Neural progenitor cell (in vitro differentiated cells): ENCODE measurements around the gene NTM. TPM values are rescaled to one million over a fixed set of nuclear protein-coding genes. Genes with fewer than 3 reads are reported as not detected.

Experiments
- DNase-seq: peaks from one replicate; pipeline ENCODE4 v3.0.0-alpha.2; 2016; ENCODE audit warnings: low spot score
- H2AFZ ChIP-seq: fragments of 200-600 bp; sonication (generic); replicated peaks from 2 replicates; pipeline ENCODE4 v1.6.1; 2016; ENCODE audit warnings: antibody characterized with exemption
- H3F3A ChIP-seq: fragments of 200-600 bp; sonication (generic); 2 replicates; pipeline ENCODE4 v1.6.1; 2016; ENCODE audit warnings: antibody characterized with exemption, low read depth
- H3K27ac ChIP-seq: fragments of 200-600 bp; sonication (generic); 2 replicates; pipeline ENCODE4 v1.5.1; 2016; ENCODE audit warnings: mild to moderate bottlenecking
- H3K27me3 ChIP-seq: fragments of 200-600 bp; sonication (generic); 2 replicates; pipeline ENCODE4 v1.6.1; 2016; ENCODE audit warnings: mild to moderate bottlenecking, moderate library complexity
- H3K36me3 ChIP-seq: fragments of 200-600 bp; sonication (generic); 2 replicates; pipeline ENCODE4 v1.5.1; 2016
- H3K4me1 ChIP-seq: fragments of 200-600 bp; sonication (generic); 2 replicates; pipeline ENCODE4 v1.6.1; 2016; ENCODE audit warnings: mixed run types
- H3K4me2 ChIP-seq: fragments of 200-600 bp; sonication (generic); 2 replicates; pipeline ENCODE4 v1.6.1; 2016
- H3K4me3 ChIP-seq: fragments of 200-600 bp; sonication (generic); 2 replicates; pipeline ENCODE4 v1.5.1; 2016
- H3K79me2 ChIP-seq: fragments of 200-600 bp; sonication (generic); 2 replicates; pipeline ENCODE4 v1.6.1; 2016; ENCODE audit warnings: low read depth
- H3K9ac ChIP-seq: fragments of 200-600 bp; sonication (generic); 2 replicates; pipeline ENCODE4 v1.6.1; 2016
- H3K9me3 ChIP-seq: fragments of 200-600 bp; sonication (generic); 2 replicates; pipeline ENCODE4 v1.5.1; 2016; ENCODE audit warnings: low read depth
- H4K20me1 ChIP-seq: fragments of 200-600 bp; sonication (generic); 2 replicates; pipeline ENCODE4 v1.6.1; 2016; ENCODE audit warnings: low read depth
- H3K27ac Mint-ChIP-seq: 3 replicates; pipeline ENCODE4 v1.8.0; 2021; ENCODE audit warnings: mixed read lengths
- H3K27me3 Mint-ChIP-seq: 2 replicates; pipeline ENCODE4 v1.8.0; 2022; ENCODE audit warnings: low read depth, mild to moderate bottlenecking, inconsistent platforms, moderate library complexity, mixed read lengths; ENCODE audit not compliant: insufficient read depth
- H3K36me3 Mint-ChIP-seq: 3 replicates; pipeline ENCODE4 v1.8.0; 2021; ENCODE audit warnings: mixed read lengths
- H3K4me1 Mint-ChIP-seq: 3 replicates; pipeline ENCODE4 v1.8.0; 2021; ENCODE audit warnings: mixed read lengths
- H3K4me3 Mint-ChIP-seq: 3 replicates; pipeline ENCODE4 v1.8.0; 2021; ENCODE audit warnings: mild to moderate bottlenecking, moderate library complexity, mixed read lengths
- H3K9me3 Mint-ChIP-seq: 3 replicates; pipeline ENCODE4 v1.8.0; 2020; ENCODE audit warnings: mixed read lengths
- EZH2 ChIP-seq: fragments of 200-600 bp; sonication (generic); IDR thresholded peaks from 2 replicates; pipeline ENCODE4 v1.6.1; 2017; ENCODE audit warnings: antibody characterized with exemption, mild to moderate bottlenecking, moderate library complexity
- EZH2phosphoT487 ChIP-seq: fragments of 200-600 bp; sonication (generic); IDR thresholded peaks from 2 replicates; pipeline ENCODE4 v1.6.1; 2017; ENCODE audit warnings: antibody characterized with exemption
- total RNA-seq: library from RNA; depleted of rRNA; stranded (reverse); fragments of >200 nt; gene quantifications from 2 replicates; pipeline ENCODE4 v1.2.3, GENCODE V29; 2015; ENCODE audit warnings: low replicate concordance
- TF ChIP-seq, protein P1 (sequence below): fragments of 200-600 bp; sonication (generic); IDR thresholded peaks from 2 replicates; pipeline ENCODE4 v1.5.1; 2017; ENCODE audit warnings: antibody characterized with exemption, mild to moderate bottlenecking

Gene NTM
- total RNA-seq, 1 donor from 2014 or later = 4.3 TPM

DNA sequence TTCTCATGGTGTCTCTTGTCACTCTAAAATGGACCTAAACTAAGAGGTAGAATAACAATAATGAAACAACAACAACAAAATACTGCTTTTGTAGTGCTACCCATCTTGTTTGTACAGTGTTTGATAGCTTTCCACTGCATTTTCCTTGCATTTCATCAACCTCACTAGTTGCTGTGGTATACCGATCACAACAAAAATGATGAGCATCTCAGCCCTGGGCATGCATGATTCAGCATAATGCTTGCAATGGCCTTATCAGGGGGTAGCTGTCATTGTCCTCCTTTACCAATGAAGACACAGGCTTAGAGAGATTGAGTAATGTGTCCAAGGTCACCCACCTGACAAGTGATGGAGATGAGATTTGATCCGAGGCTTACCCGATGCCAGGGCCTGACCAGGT is 682.5 kb downstream of the NTM start:
- H3K4me2 ChIP-seq = no peak overlapping the region
- TF ChIP-seq EZH2phosphoT487 (no peak), EZH2 (no peak)
- TF ChIP-seq, protein P1, sequence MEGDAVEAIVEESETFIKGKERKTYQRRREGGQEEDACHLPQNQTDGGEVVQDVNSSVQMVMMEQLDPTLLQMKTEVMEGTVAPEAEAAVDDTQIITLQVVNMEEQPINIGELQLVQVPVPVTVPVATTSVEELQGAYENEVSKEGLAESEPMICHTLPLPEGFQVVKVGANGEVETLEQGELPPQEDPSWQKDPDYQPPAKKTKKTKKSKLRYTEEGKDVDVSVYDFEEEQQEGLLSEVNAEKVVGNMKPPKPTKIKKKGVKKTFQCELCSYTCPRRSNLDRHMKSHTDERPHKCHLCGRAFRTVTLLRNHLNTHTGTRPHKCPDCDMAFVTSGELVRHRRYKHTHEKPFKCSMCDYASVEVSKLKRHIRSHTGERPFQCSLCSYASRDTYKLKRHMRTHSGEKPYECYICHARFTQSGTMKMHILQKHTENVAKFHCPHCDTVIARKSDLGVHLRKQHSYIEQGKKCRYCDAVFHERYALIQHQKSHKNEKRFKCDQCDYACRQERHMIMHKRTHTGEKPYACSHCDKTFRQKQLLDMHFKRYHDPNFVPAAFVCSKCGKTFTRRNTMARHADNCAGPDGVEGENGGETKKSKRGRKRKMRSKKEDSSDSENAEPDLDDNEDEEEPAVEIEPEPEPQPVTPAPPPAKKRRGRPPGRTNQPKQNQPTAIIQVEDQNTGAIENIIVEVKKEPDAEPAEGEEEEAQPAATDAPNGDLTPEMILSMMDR = no peak
- Mint-ChIP-seq H3K27ac (no peak overlapping the region), H3K4me3 (no peak overlapping the region), H3K27me3 (peaks cover 3% of the 10 kb centered on the region), H3K36me3 (no peaks in the 10 kb centered on the region), H3K9me3 (no peaks in the 10 kb centered on the region), H3K4me1 (peaks cover 38% of the 10 kb centered on the region)
- no peak overlapping the region for H3K4me3 ChIP-seq
- H3K36me3 ChIP-seq = no peaks in the 10 kb centered on the region
- peaks cover 20% of the 10 kb centered on the region for H3K4me1 ChIP-seq
- no peaks in the 10 kb centered on the region for H3K27me3 ChIP-seq
- H4K20me1 ChIP-seq = no peaks in the 10 kb centered on the region
- no peaks in the 10 kb centered on the region for H3K9me3 ChIP-seq
- no peak overlapping the region for H3K27ac ChIP-seq
- no peak overlapping the region for H2AFZ ChIP-seq
- H3F3A ChIP-seq = no peaks in the 10 kb centered on the region
- DNase-seq = no peak
- no peak overlapping the region for H3K9ac ChIP-seq
- H3K79me2 ChIP-seq = no peaks in the 10 kb centered on the region

DNA sequence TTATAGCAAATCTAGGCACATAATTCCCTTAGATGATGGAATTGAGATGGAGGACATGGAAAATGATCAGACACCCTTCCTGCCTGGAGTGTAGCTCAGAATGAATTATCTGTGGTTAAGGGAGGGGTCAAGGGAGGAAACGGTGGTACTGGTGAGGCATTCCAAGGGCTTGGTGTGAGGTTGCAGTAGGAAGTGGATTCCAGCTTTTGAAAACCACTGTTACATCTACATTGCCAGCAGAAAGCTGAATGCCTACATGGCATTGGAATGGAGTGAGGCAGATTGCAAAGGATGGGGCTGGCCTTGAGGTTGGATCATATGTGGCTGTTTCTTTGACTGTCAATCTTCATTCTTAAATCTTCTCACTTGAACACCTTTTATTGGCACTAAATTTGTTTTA is 684.4 kb downstream of the NTM start:
- Histone ChIP-seq H3K9me3 (no peaks in the 10 kb centered on the region), H3K27ac (no peak overlapping the region), H3K4me2 (no peak overlapping the region), H3K4me1 (peaks cover 13% of the 10 kb centered on the region), H2AFZ (no peak overlapping the region), H3K36me3 (no peaks in the 10 kb centered on the region), H3K9ac (no peak overlapping the region), H3F3A (no peaks in the 10 kb centered on the region), H3K4me3 (no peak overlapping the region), H3K27me3 (no peaks in the 10 kb centered on the region), H3K79me2 (no peaks in the 10 kb centered on the region), H4K20me1 (no peaks in the 10 kb centered on the region)
- Mint-ChIP-seq H3K4me1 (peaks cover 23% of the 10 kb centered on the region), H3K27me3 (peaks cover 3% of the 10 kb centered on the region), H3K4me3 (no peak overlapping the region), H3K36me3 (no peaks in the 10 kb centered on the region), H3K27ac (no peak overlapping the region), H3K9me3 (no peaks in the 10 kb centered on the region)
- TF ChIP-seq EZH2phosphoT487 (no peak), EZH2 (no peak)
- no peak for DNase-seq

- Histone ChIP-seq H3K4me1 (peaks cover 8% of the 10 kb centered on the region), H3K4me3 (no peak overlapping the region), H3K27ac (no peak overlapping the region), H3K36me3 (no peaks in the 10 kb centered on the region), H3K9me3 (no peaks in the 10 kb centered on the region), H4K20me1 (no peaks in the 10 kb centered on the region), H3K9ac (no peak overlapping the region), H3K27me3 (no peaks in the 10 kb centered on the region), H3F3A (no peaks in the 10 kb centered on the region), H3K79me2 (no peaks in the 10 kb centered on the region), H3K4me2 (no peak overlapping the region), H2AFZ (no peak overlapping the region)
- no peak overlapping the region for H3K27ac Mint-ChIP-seq
- no peaks in the 10 kb centered on the region for H3K36me3 Mint-ChIP-seq
- peaks cover 18% of the 10 kb centered on the region for H3K4me1 Mint-ChIP-seq
- H3K4me3 Mint-ChIP-seq = no peak overlapping the region
- no peak for DNase-seq
- H3K27me3 Mint-ChIP-seq = peaks cover 3% of the 10 kb centered on the region
- TF ChIP-seq, protein P1 = no peak
- no peak for TF ChIP-seq EZH2phosphoT487
- TF ChIP-seq EZH2 = no peak
- no peaks in the 10 kb centered on the region for H3K9me3 Mint-ChIP-seq
Observed at GRCh38 chr11:132055296-132055695, 684.9 kb downstream of the NTM start.

- H3K4me3 Mint-ChIP-seq = no peak overlapping the region
- H3K27me3 Mint-ChIP-seq = peaks cover 3% of the 10 kb centered on the region
Observed at GRCh38 chr11:132056689-132057088, 686.3 kb downstream of the NTM start.

More at GRCh38 chr11:132056689-132057088, 686.3 kb downstream of the NTM start:
- no peaks in the 10 kb centered on the region for H3K36me3 Mint-ChIP-seq
- no peaks in the 10 kb centered on the region for H3K9me3 ChIP-seq
- no peaks in the 10 kb centered on the region for H3F3A ChIP-seq
- no peak overlapping the region for H3K9ac ChIP-seq
- H2AFZ ChIP-seq = no peak overlapping the region
- no peaks in the 10 kb centered on the region for H3K9me3 Mint-ChIP-seq
- H4K20me1 ChIP-seq = no peaks in the 10 kb centered on the region
- DNase-seq = no peak
- no peak overlapping the region for H3K27ac ChIP-seq
- H3K4me3 ChIP-seq = no peak overlapping the region
- TF ChIP-seq, protein P1 = no peak
- TF ChIP-seq EZH2phosphoT487 = no peak
- no peak for TF ChIP-seq EZH2
- H3K4me2 ChIP-seq = no peak overlapping the region
- H3K4me1 Mint-ChIP-seq = peaks cover 7% of the 10 kb centered on the region
- H3K79me2 ChIP-seq = no peaks in the 10 kb centered on the region
- H3K4me1 ChIP-seq = no peaks in the 10 kb centered on the region
- no peaks in the 10 kb centered on the region for H3K36me3 ChIP-seq
- H3K27ac Mint-ChIP-seq = no peak overlapping the region
- no peaks in the 10 kb centered on the region for H3K27me3 ChIP-seq
